GM23338 (cell line): ENCODE measurements around the gene RBP4. TPM values are rescaled to one million over a fixed set of nuclear protein-coding genes. Genes with fewer than 3 reads are reported as not detected.

Experiments
- ATAC-seq: fragments of 200-7000 bp; cut with Tn5 transposase; 3 replicates; pipeline ENCODE4 v1.9.1; 2020
- DNase-seq: peaks from one replicate; pipeline ENCODE4 v3.0.0-alpha.2; 2015; ENCODE audit warnings: low spot score
- H2AFZ ChIP-seq: fragments of 200-600 bp; sonication (generic); 2 replicates; pipeline ENCODE4 v1.8.0; 2016; ENCODE audit warnings: antibody characterized with exemption, mild to moderate bottlenecking, moderate library complexity
- H3F3A ChIP-seq: fragments of 200-600 bp; sonication (generic); replicated peaks from 2 replicates; pipeline ENCODE4 v1.8.0; 2017; ENCODE audit warnings: antibody characterized with exemption, mixed run types, low read depth
- H3K27ac ChIP-seq: fragments of 200-600 bp; sonication (generic); 2 replicates; pipeline ENCODE4 v1.6.1; 2016; ENCODE audit warnings: low read depth
- H3K27me3 ChIP-seq: fragments of 200-600 bp; sonication (generic); 2 replicates; pipeline ENCODE4 v1.8.0; 2016; ENCODE audit warnings: mild to moderate bottlenecking, mixed run types, moderate library complexity; ENCODE audit not compliant: insufficient read depth
- H3K36me3 ChIP-seq: fragments of 200-600 bp; sonication (generic); 2 replicates; pipeline ENCODE4 v1.8.0; 2016; ENCODE audit warnings: mild to moderate bottlenecking; ENCODE audit not compliant: insufficient read depth
- H3K4me1 ChIP-seq: fragments of 200-600 bp; sonication (generic); 2 replicates; pipeline ENCODE4 v1.8.0; 2016; ENCODE audit warnings: mild to moderate bottlenecking, moderate library complexity; ENCODE audit not compliant: insufficient read depth
- H3K4me2 ChIP-seq: fragments of 200-600 bp; sonication (generic); 2 replicates; pipeline ENCODE4 v1.7.1; 2017; ENCODE audit warnings: mixed run types
- H3K4me3 ChIP-seq: fragments of 200-600 bp; sonication (generic); 2 replicates; pipeline ENCODE4 v1.6.1; 2016; ENCODE audit warnings: mixed run types
- H3K79me2 ChIP-seq: fragments of 200-600 bp; sonication (generic); replicated peaks from 2 replicates; pipeline ENCODE4 v1.8.0; 2017; ENCODE audit warnings: mild to moderate bottlenecking; ENCODE audit not compliant: insufficient read depth
- H3K9me2 ChIP-seq: fragments of 200-600 bp; sonication (generic); 2 replicates; pipeline ENCODE4 v1.8.0; 2017; ENCODE audit not compliant: insufficient read depth
- H4K20me1 ChIP-seq: fragments of 200-600 bp; sonication (generic); replicated peaks from 2 replicates; pipeline ENCODE4 v1.8.0; 2017; ENCODE audit warnings: mild to moderate bottlenecking; ENCODE audit not compliant: insufficient read depth
- H3K27ac Mint-ChIP-seq: 2 replicates; pipeline ENCODE4 v1.8.0; 2020; ENCODE audit warnings: inconsistent platforms, mild to moderate bottlenecking, moderate library complexity, mixed read lengths
- H3K27me3 Mint-ChIP-seq: 3 replicates; pipeline ENCODE4 v1.8.0; 2022; ENCODE audit warnings: low read depth, mild to moderate bottlenecking, moderate library complexity, mixed read lengths, inconsistent platforms; ENCODE audit not compliant: insufficient read depth, poor library complexity
- H3K36me3 Mint-ChIP-seq: 3 replicates; pipeline ENCODE4 v1.8.0; 2021; ENCODE audit warnings: low read depth, mild to moderate bottlenecking, inconsistent platforms, moderate library complexity, mixed read lengths
- H3K4me1 Mint-ChIP-seq: 3 replicates; pipeline ENCODE4 v1.8.0; 2020; ENCODE audit warnings: mild to moderate bottlenecking, inconsistent platforms, mixed read lengths
- H3K4me3 Mint-ChIP-seq: 3 replicates; pipeline ENCODE4 v1.8.0; 2021; ENCODE audit warnings: moderate library complexity, mild to moderate bottlenecking, inconsistent platforms, mixed read lengths
- H3K9me3 Mint-ChIP-seq: 3 replicates; pipeline ENCODE4 v1.8.0; 2020; ENCODE audit warnings: moderate library complexity, mild to moderate bottlenecking, inconsistent platforms, mixed read lengths
- CREB1 ChIP-seq: fragments of 250-450 bp; sonication (Bioruptor Pico); IDR thresholded peaks from 2 replicates; pipeline ENCODE4 v1.5.0; 2020; ENCODE audit warnings: low read depth, mild to moderate bottlenecking, moderate library complexity
- CTCF ChIP-seq, 2 experiments: fragments of 200-600 bp in 1 of 2; sonication (generic) in 1 of 2; conservative IDR thresholded peaks; 2 replicates each; pipeline versions ENCODE4 v1.5.1 to v1.6.1; 2016 to 2017; ENCODE audit warnings: antibody characterized with exemption in 2 of 2, low read depth in 2 of 2, mild to moderate bottlenecking in 2 of 2, moderate library complexity in 1 of 2
- ETS1 ChIP-seq: IDR thresholded peaks from 2 replicates; pipeline ENCODE4 v1.6.1; 2016; ENCODE audit warnings: antibody characterized with exemption
- EZH2 ChIP-seq: fragments of 200-600 bp; sonication (generic); IDR thresholded peaks from one replicate; pipeline ENCODE4 v1.8.0; 2017; ENCODE audit warnings: antibody characterized with exemption, mild to moderate bottlenecking, low read depth; ENCODE audit not compliant: unreplicated experiment
- EZH2phosphoT487 ChIP-seq: fragments of 200-600 bp; sonication (generic); IDR thresholded peaks from one replicate; pipeline ENCODE4 v1.8.1; 2018; ENCODE audit warnings: antibody characterized with exemption; ENCODE audit not compliant: unreplicated experiment
- JUNB ChIP-seq: IDR thresholded peaks from one replicate; pipeline ENCODE4 v1.6.1; 2016; ENCODE audit warnings: antibody characterized with exemption; ENCODE audit not compliant: unreplicated experiment
- NANOG ChIP-seq: IDR thresholded peaks from 2 replicates; pipeline ENCODE4 v1.6.1; 2016; ENCODE audit warnings: antibody characterized with exemption, borderline replicate concordance
- POLR2AphosphoS5 ChIP-seq: IDR thresholded peaks from 2 replicates; pipeline ENCODE4 v1.6.1; 2016; ENCODE audit warnings: antibody characterized with exemption, low read depth
- REST ChIP-seq: IDR thresholded peaks from one replicate; pipeline ENCODE4 v1.6.1; 2018; ENCODE audit warnings: antibody characterized with exemption; ENCODE audit not compliant: unreplicated experiment
- STAT1 ChIP-seq: IDR thresholded peaks from one replicate; pipeline ENCODE4 v1.6.1; 2016; ENCODE audit warnings: antibody characterized with exemption; ENCODE audit not compliant: unreplicated experiment
- ZNF114 ChIP-seq: fragments of 250-450 bp; sonication (Bioruptor Pico); IDR thresholded peaks from 2 replicates; pipeline ENCODE4 v1.5.0; 2020; ENCODE audit warnings: mild to moderate bottlenecking, moderate library complexity
- ZNF331 ChIP-seq: fragments of 250-450 bp; sonication (Bioruptor Pico); IDR thresholded peaks from 2 replicates; pipeline ENCODE4 v1.5.0; 2020; ENCODE audit warnings: low read depth, mild to moderate bottlenecking, moderate library complexity
- ZNF462 ChIP-seq: fragments of 250-450 bp; sonication (Bioruptor Pico); IDR thresholded peaks from 2 replicates; pipeline ENCODE4 v1.5.0; 2020; ENCODE audit warnings: mild to moderate bottlenecking, moderate library complexity
- polyA plus RNA-seq: library from polyadenylated mRNA; unstranded; fragments of >200 nt; fragmentation: Nextera tagmentation; extraction: Ambion mirVana; gene quantifications from 2 replicates; pipeline ENCODE4 v1.2.1, GENCODE V29; 2016
- total RNA-seq: library from RNA; depleted of rRNA; stranded (reverse); fragments of >200 nt; shearing (Covaris generic); gene quantifications from 2 replicates; pipeline ENCODE4 v1.2.3, GENCODE V29; 2014

RBP4 gene
- total and polyA plus RNA-seq, 2 experiments from 2014 or later = 0.79 to 1.0 TPM

GRCh38 chr10:93572606-93573005 lies 28.4 kb downstream of the RBP4 start:
- Mint-ChIP-seq H3K4me1 (peaks cover 8% of the 10 kb centered on the region), H3K27me3 (peaks cover 29% of the 10 kb centered on the region), H3K9me3 (no peaks in the 10 kb centered on the region), H3K4me3 (no peak overlapping the region), H3K27ac (no peak overlapping the region), H3K36me3 (no peaks in the 10 kb centered on the region)
- peaks cover 53% of the 10 kb centered on the region for H3K27me3 ChIP-seq
- no peaks in the 10 kb centered on the region for H3K36me3 ChIP-seq
- H3K27ac ChIP-seq = no peak overlapping the region
- H3K9me2 ChIP-seq = no peaks in the 10 kb centered on the region
- no peaks in the 10 kb centered on the region; the same call in 1 of the 2 replicates for H4K20me1 ChIP-seq
- peaks cover 1% of the 10 kb centered on the region for H3K4me1 ChIP-seq
- no peak overlapping the region for H3K4me3 ChIP-seq
- no peak for ATAC-seq
- no peak for DNase-seq
- no peak overlapping the region for H3K4me2 ChIP-seq
- TF ChIP-seq JUNB = no peak
- TF ChIP-seq STAT1 = no peak
- TF ChIP-seq ZNF114 (CRISPR knock-in tag) = no peak
- TF ChIP-seq EZH2 = no peak
- no peak for TF ChIP-seq ZNF331 (CRISPR knock-in tag)
- no peak for TF ChIP-seq CREB1 (CRISPR knock-in tag)
- no peak for TF ChIP-seq POLR2AphosphoS5
- TF ChIP-seq EZH2phosphoT487 = no peak
- no peak for TF ChIP-seq ETS1
- no peak for TF ChIP-seq ZNF462 (CRISPR knock-in tag)
- TF ChIP-seq CTCF (conservative IDR thresholded peaks at IDR 0.05; ENCODE audit: low read depth in 2 of 2) = no peak
- no peak for TF ChIP-seq NANOG
- TF ChIP-seq REST = no peak
- no peaks in the 10 kb centered on the region for H3K79me2 ChIP-seq
- H2AFZ ChIP-seq = no peak overlapping the region
- peaks cover 3% of the 10 kb centered on the region; the same call in 1 of the 2 replicates for H3F3A ChIP-seq
